ENCODE data around the gene COX5B.
A peak's percentile ranks its signal among the peaks of the same experiment; 100 is the strongest.
"Not testable (repeated sequence)": the region's sequence is repeated elsewhere in the genome, so short reads cannot be mapped to it uniquely, and the experiment has no call there.

Gene COX5B

DNA sequence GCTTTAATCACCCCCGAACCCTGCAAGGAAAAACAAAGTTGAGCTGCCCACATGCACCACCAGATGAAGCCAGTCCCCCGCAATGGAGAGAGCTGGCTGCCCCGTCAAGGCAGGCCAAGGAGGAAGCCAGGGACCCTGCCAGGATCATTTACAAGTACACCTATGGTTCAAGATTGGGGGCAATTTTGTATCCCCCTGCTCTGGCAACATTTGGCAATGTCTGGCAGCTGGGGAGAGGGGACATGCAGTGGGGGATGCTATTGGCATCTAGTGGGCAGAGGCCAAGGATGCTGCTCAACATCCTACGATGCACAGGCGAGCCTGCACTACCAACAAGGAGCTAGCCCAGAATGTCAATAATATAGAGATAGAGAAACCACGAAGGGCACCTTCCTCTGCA is 16.1 kb downstream of the COX5B start:
- Histone ChIP-seq H3K4me1 (ENCODE audit: control insufficient read depth, insufficient read depth, low read length) (0 out of 2 replicates have a peak, but pooled peaks cover 1% of the 10 kb centered on the region), H3K4me3 (ENCODE audit: low read length) (no peak overlapping the region), H3K9me3 (ENCODE audit: control insufficient read depth, insufficient read depth, low read length) (no peaks in the 10 kb centered on the region), H3K36me3 (ENCODE audit: control insufficient read depth, insufficient read depth, low read length) (peaks cover 13% of the 10 kb centered on the region), H3K27ac (ENCODE audit: low read length) (no peak overlapping the region), H3K27me3 (ENCODE audit: control insufficient read depth, insufficient read depth, low read length) (no peaks in the 10 kb centered on the region)
- no CpG with 5 or more reads among the region's 6 CpGs for WGBS (ENCODE audit: insufficient coverage, insufficient read length)
- no peak for DNase-seq (ENCODE audit: low read depth, low spot score)

DNA sequence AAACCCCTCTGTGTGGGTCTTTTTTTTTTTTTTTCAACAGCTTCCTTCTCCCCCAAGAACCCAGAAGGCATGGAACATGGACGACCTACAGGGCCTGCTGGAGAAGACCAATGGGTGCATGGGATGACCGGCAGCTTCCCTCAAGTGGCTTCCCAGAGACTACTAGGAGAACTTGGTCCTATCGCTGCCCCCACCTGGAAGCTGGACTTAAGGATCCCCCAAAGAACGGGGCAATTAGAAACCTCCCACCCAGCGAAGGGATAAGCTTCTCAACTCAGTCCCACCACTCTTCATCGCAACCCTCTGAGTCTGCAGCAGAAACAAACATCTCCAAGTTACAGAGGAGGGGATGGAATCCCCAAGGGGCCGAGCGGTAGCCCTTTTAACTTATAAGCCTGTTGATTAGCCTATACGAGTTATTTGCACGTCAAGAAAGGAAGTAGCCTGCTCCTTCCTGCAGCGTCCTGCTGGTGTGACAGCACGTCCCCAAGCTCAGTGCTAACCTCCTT is 16.6 kb downstream of the COX5B start:
- Histone ChIP-seq H3K9me3 (ENCODE audit: control insufficient read depth, insufficient read depth, low read length) (no peaks in the 10 kb centered on the region), H3K4me3 (ENCODE audit: low read length) (peak overlapping the region; percentile 54; the same call in 1 of the 2 replicates), H3K27ac (ENCODE audit: low read length) (no peak overlapping the region), H3K36me3 (ENCODE audit: control insufficient read depth, insufficient read depth, low read length) (peaks cover 12% of the 10 kb centered on the region), H3K4me1 (ENCODE audit: control insufficient read depth, insufficient read depth, low read length) (0 out of 2 replicates have a peak, but pooled peaks cover 1% of the 10 kb centered on the region), H3K27me3 (ENCODE audit: control insufficient read depth, insufficient read depth, low read length) (no peaks in the 10 kb centered on the region)
- no peak for DNase-seq (ENCODE audit: low read depth, low spot score)
- no CpG with 5 or more reads among the region's 12 CpGs for WGBS (ENCODE audit: insufficient coverage, insufficient read length)

DNA sequence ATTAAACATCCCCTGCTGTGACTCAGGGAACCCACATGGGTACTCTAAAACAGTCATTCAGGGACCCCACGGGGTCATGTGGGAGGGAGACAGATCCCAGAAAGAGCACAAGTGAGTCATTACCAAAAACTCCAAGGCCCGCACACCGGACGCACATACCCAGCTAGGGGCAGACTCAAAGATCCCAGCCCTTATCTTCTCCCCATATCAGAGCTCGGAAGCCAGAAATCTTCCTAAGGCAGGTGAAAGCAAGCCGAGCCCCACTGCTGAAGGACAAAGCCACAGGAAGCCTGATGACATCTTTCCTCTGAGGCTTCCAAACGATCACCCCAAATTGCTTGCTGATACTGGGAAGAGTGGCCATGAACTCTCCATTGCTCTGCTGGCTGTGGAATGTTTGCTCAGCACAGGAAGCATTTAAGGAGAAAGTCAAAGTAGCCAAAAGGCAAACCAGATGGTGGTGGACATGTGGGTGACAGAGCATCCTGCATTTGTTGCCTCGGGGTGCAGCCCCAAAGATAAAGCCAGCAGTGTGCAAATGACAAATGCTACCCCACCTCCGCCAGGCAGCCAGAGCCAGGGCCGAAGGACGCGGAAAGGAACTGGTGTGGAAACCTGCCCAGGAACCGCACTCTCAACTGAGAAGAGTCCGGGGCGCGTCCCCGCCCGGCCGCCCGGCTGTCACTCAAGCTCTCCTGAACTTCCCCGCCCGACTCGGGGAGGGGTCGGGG is 17.2 kb downstream of the COX5B start:
- H3K4me1 ChIP-seq (ENCODE audit: control insufficient read depth, insufficient read depth, low read length) = 0 out of 2 replicates have a peak, but pooled peaks cover 1% of the 10 kb centered on the region
- peak overlapping the region; percentile 54 for H3K4me3 ChIP-seq (ENCODE audit: low read length)
- H3K9me3 ChIP-seq (ENCODE audit: control insufficient read depth, insufficient read depth, low read length) = no peaks in the 10 kb centered on the region
- peaks cover 7% of the 10 kb centered on the region for H3K36me3 ChIP-seq (ENCODE audit: control insufficient read depth, insufficient read depth, low read length)
- no peaks in the 10 kb centered on the region for H3K27me3 ChIP-seq (ENCODE audit: control insufficient read depth, insufficient read depth, low read length)
- no peak for DNase-seq (ENCODE audit: low read depth, low spot score)
- H3K27ac ChIP-seq (ENCODE audit: low read length) = no peak overlapping the region
- no CpG with 5 or more reads among the region's 24 CpGs for WGBS (ENCODE audit: insufficient coverage, insufficient read length)

DNA sequence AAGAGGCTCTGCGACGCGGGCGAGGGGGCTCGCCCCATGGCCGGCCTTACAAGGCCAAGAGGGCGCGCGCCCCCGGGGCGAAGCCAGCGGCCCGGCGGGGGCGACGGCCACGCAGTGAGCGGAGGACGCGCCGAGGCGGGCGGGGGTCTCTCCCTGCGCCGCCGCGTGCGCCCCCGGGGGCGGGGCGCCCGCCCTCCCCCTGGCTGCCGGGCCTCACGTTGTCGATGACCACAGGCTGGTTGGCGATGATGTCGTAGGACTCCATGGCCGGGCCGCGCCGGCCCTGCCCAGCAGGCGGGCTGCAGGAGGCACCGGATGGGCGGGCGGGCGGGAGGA is 17.7 kb downstream of the COX5B start:
- WGBS (ENCODE audit: insufficient coverage, insufficient read length) = no CpG with 5 or more reads among the region's 46 CpGs
- Histone ChIP-seq H3K27ac (ENCODE audit: low read length) (no peak overlapping the region), H3K9me3 (ENCODE audit: control insufficient read depth, insufficient read depth, low read length) (no peaks in the 10 kb centered on the region), H3K4me1 (ENCODE audit: control insufficient read depth, insufficient read depth, low read length) (0 out of 2 replicates have a peak, but pooled peaks cover 1% of the 10 kb centered on the region), H3K4me3 (ENCODE audit: low read length) (peak overlapping the region; percentile 54), H3K36me3 (ENCODE audit: control insufficient read depth, insufficient read depth, low read length) (peaks cover 2% of the 10 kb centered on the region; the same call in 1 of the 2 replicates), H3K27me3 (ENCODE audit: control insufficient read depth, insufficient read depth, low read length) (no peaks in the 10 kb centered on the region)
- DNase-seq (ENCODE audit: low read depth, low spot score) = no peak

DNA sequence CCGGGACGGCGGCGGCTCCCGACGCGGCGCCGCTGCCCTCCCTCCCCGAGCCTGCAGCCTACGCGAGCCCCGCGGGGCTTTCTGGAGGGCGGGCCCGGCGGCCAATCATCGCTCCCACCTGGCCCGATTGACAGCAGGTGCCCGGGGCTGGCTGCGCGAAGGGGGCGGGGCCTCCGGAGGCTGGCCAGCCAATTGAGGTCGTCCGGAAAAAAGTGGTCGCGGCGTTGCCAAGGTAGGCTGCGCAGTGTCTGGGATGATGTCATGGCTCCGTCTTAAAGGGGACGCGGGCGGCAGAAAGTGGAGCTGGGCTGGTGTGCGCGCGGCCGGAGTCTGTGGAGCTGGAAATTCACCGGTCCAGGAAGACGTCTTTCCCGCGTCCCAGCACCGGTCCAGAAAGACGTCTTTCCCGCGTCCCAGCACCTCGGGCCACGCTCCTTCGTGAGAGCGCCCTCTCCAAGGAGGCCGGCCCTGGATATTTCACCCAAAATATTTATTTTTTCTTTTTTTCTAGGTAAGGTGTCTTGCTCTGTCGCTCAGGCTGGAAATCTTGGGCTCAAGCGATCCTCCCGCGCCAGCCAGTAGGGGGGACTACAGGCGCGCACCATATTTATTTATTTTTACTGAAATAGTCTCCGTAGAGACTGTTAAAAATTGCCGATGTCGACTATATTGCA is 18.2 kb downstream of the COX5B start, which contains the start of gene ACTR1B:
TSS of gene ACTR1B (minus strand) at position 83 of the 674 bp plus-strand sequence. CDS start 154 bp downstream, outside the sequence.
- DNase-seq (ENCODE audit: low read depth, low spot score) = peak; percentile 93
- WGBS (ENCODE audit: insufficient coverage, insufficient read length) = no CpG with 5 or more reads among the region's 60 CpGs

DNA sequence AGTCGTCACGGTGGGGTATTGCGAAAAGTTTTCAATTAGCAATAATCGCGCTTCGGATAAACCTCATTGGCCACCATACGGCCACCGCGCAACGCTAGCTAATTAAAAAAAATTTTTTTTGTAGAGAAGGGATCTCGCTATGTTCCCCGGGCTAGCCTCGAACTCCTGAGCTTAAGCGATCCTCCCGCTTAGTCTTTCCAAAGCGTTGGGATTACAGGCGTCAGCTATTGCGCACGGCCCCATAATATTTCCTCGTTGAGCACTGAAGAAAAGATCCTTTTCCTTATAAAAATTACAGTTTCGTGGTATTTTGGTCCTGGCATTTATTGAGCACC is 18.7 kb downstream of the COX5B start:
- Histone ChIP-seq H3K36me3 (ENCODE audit: control insufficient read depth, insufficient read depth, low read length) (no peaks in the 10 kb centered on the region; the same call in 1 of the 2 replicates), H3K4me1 (ENCODE audit: control insufficient read depth, insufficient read depth, low read length) (peaks cover 1% of the 10 kb centered on the region; the same call in 1 of the 2 replicates), H3K9me3 (ENCODE audit: control insufficient read depth, insufficient read depth, low read length) (no peaks in the 10 kb centered on the region), H3K27me3 (ENCODE audit: control insufficient read depth, insufficient read depth, low read length) (no peaks in the 10 kb centered on the region), H3K27ac (ENCODE audit: low read length) (no peak overlapping the region), H3K4me3 (ENCODE audit: low read length) (peak overlapping the region; percentile 56; the same call in 1 of the 2 replicates)
- WGBS (ENCODE audit: insufficient coverage, insufficient read length) = no CpG with 5 or more reads among the region's 21 CpGs
- DNase-seq (ENCODE audit: low read depth, low spot score) = no peak

More for the DNA sequence above, 18.2 kb downstream of the COX5B start, which contains the start of gene ACTR1B:
- peak within 1 kb of the TSS; percentile 56 for H3K4me3 ChIP-seq (ENCODE audit: low read length)
- H3K4me1 ChIP-seq (ENCODE audit: control insufficient read depth, insufficient read depth, low read length) = 0 out of 2 replicates have a peak, but pooled peaks cover 1% of the 10 kb centered on the region
- no peaks in the 10 kb centered on the region for H3K9me3 ChIP-seq (ENCODE audit: control insufficient read depth, insufficient read depth, low read length)
- no peak within 1 kb of the TSS for H3K27ac ChIP-seq (ENCODE audit: low read length)
- no peaks in the 10 kb centered on the region for H3K27me3 ChIP-seq (ENCODE audit: control insufficient read depth, insufficient read depth, low read length)
- no peaks in the 10 kb centered on the region; the same call in 1 of the 2 replicates for H3K36me3 ChIP-seq (ENCODE audit: control insufficient read depth, insufficient read depth, low read length)

DNA sequence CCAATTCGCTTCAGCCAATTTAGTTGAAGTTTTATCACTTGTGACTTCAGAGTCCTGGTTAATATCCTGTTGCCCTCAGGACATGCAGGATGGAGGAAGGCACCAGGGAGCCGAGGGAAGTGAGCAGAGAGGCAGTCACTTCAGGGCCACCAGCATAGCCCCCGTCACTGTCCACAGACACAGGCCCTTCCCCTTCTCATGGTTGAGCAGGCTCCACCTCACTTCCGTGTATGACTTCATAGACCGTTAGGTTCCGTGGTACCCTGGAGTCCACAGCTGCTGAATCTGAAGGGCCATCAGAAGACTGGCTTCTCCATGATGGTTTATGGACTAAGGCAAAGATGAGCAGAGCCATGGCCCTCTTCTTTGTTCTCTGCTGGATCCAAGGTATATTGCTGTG is 23.6 kb downstream of the COX5B start, which contains the start of gene C2orf92:
TSS of gene C2orf92 (plus strand) at position 266 of the 400 bp plus-strand sequence. CDS start at position 342, 76 bp downstream.
- Histone ChIP-seq H3K9me3 (ENCODE audit: control insufficient read depth, insufficient read depth, low read length) (no peaks in the 10 kb centered on the region), H3K27ac (ENCODE audit: low read length) (no peak within 1 kb of the TSS), H3K36me3 (ENCODE audit: control insufficient read depth, insufficient read depth, low read length) (no peaks in the 10 kb centered on the region), H3K27me3 (ENCODE audit: control insufficient read depth, insufficient read depth, low read length) (no peaks in the 10 kb centered on the region), H3K4me1 (ENCODE audit: control insufficient read depth, insufficient read depth, low read length) (no peaks in the 10 kb centered on the region; the same call in 1 of the 2 replicates), H3K4me3 (ENCODE audit: low read length) (no peak within 1 kb of the TSS)
- DNase-seq (ENCODE audit: low read depth, low spot score) = no peak
- no CpG with 5 or more reads among the region's 6 CpGs for WGBS (ENCODE audit: insufficient coverage, insufficient read length)

DNA sequence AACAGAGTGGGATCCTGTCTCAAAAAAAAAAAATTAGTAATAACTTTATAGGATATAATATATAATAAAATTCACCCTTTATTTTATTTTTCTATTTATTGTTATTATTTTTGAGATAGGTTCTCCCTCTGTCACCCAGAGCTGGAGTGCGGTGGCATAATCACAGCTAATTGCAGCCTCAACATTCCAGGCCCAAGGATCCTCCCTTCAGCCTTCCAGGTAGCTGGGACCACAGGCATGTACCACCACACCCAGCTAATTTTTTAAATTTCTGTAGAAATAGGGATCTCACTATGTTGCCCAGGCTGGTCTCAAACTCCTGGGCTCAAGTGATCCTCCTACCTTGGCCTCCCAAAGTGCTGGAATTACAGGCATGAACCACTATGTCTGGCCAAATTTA is 24.6 kb downstream of the COX5B start:
- Histone ChIP-seq H3K9me3 (ENCODE audit: control insufficient read depth, insufficient read depth, low read length) (no peaks in the 10 kb centered on the region), H3K27ac (ENCODE audit: low read length) (no peak overlapping the region), H3K27me3 (ENCODE audit: control insufficient read depth, insufficient read depth, low read length) (no peaks in the 10 kb centered on the region), H3K4me1 (ENCODE audit: control insufficient read depth, insufficient read depth, low read length) (no peaks in the 10 kb centered on the region; the same call in 1 of the 2 replicates), H3K36me3 (ENCODE audit: control insufficient read depth, insufficient read depth, low read length) (no peaks in the 10 kb centered on the region), H3K4me3 (ENCODE audit: low read length) (no peak overlapping the region)
- no CpG with 5 or more reads among the region's 1 CpG for WGBS (ENCODE audit: insufficient coverage, insufficient read length)
- no peak for DNase-seq (ENCODE audit: low read depth, low spot score)

DNA sequence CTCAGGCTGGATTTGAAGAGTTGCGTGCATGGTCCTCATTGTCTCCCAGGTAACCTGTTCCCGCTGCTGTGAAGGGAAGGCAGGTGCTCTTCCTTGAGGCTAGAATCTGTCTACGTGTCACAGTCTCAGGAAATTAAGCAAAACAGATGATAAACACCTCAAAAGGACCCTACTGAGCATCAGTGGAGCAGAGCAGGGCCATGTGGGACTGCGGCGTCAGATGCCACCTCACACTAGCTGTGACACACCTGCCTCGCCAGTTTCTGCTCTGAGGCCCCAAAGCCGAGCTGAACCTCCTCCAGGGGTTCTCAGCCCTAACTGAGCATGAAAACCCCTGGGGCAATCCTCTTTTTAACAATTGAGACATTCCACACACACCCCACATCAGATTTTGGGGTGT is 25.7 kb downstream of the COX5B start:
- H3K4me3 ChIP-seq (ENCODE audit: low read length) = no peak overlapping the region
- WGBS (ENCODE audit: insufficient coverage, insufficient read length) = no CpG with 5 or more reads among the region's 7 CpGs
- no peaks in the 10 kb centered on the region; the same call in 1 of the 2 replicates for H3K4me1 ChIP-seq (ENCODE audit: control insufficient read depth, insufficient read depth, low read length)
- no peak overlapping the region for H3K27ac ChIP-seq (ENCODE audit: low read length)
- no peaks in the 10 kb centered on the region for H3K9me3 ChIP-seq (ENCODE audit: control insufficient read depth, insufficient read depth, low read length)
- DNase-seq (ENCODE audit: low read depth, low spot score) = no peak
- no peaks in the 10 kb centered on the region for H3K27me3 ChIP-seq (ENCODE audit: control insufficient read depth, insufficient read depth, low read length)
- no peaks in the 10 kb centered on the region for H3K36me3 ChIP-seq (ENCODE audit: control insufficient read depth, insufficient read depth, low read length)

DNA sequence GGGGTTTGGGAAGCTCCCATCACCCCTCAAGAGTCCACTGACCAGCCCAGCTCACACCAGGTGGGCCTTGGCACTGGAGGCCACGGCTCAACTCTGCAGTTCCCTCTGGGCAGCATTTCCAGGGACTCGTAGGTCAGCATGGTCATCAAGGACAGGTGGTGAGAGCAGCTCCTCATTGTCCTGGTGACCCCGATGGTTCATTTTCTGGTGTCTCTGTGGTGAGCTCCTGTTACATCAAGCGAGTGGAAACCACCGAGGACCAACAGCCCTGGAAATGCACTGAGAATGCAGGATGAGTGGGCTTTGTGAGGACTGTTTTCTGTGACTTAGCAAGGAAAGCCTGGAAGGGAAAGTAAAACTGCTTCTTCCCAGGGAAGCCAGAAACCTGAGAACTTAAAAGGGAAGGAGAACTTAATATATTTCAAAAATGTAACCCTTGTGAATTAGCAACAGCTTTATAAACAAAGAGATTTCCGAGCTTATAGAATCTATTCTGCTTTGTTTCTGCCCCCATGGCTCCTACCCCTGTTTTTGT is 26.8 kb downstream of the COX5B start:
- not testable (repeated sequence) for H3K9me3 ChIP-seq (ENCODE audit: control insufficient read depth, insufficient read depth, low read length); H3K27me3 ChIP-seq (ENCODE audit: control insufficient read depth, insufficient read depth, low read length); DNase-seq (ENCODE audit: low read depth, low spot score); H3K36me3 ChIP-seq (ENCODE audit: control insufficient read depth, insufficient read depth, low read length); H3K4me3 ChIP-seq (ENCODE audit: low read length); H3K27ac ChIP-seq (ENCODE audit: low read length); H3K4me1 ChIP-seq (ENCODE audit: control insufficient read depth, insufficient read depth, low read length)
- no CpG with 5 or more reads among the region's 6 CpGs for WGBS (ENCODE audit: insufficient coverage, insufficient read length)

Measured in iPS DF 6.9 (cell line).